Suppressor macrophage treated with lipopolysaccharide for 4 hours (primary cell): ENCODE data around the gene RPAIN.
"Not testable (repeated sequence)": the region's sequence is repeated elsewhere in the genome, so short reads cannot be mapped to it uniquely, and the experiment has no call there.

ENCODE experiments used
- DNase-seq: peaks from one replicate; pipeline ENCODE4 v3.0.0-alpha.2; 2020

RPAIN gene

GRCh38 chr17:5430413-5430999 lies 10.5 kb downstream of the RPAIN start:
- no peak for DNase-seq

GRCh38 chr17:5431234-5431633 lies 11.3 kb downstream of the RPAIN start:
- not testable (repeated sequence) for DNase-seq

- DNase-seq = no peak
Measured at GRCh38 chr17:5431949-5432556, 12.1 kb downstream of the RPAIN start.

- no peak for DNase-seq
Measured at GRCh38 chr17:5434984-5435383, 15.0 kb downstream of the RPAIN start.

- not testable (repeated sequence) for DNase-seq
Measured at GRCh38 chr17:5435781-5436315, 15.9 kb downstream of the RPAIN start.

GRCh38 chr17:5437721-5438317 lies 17.8 kb downstream of the RPAIN start:
- no peak for DNase-seq

GRCh38 chr17:5438716-5439445 lies 18.9 kb downstream of the RPAIN start, which contains the start of gene C1QBP:
C1QBP (minus strand) TSS chr17:5439155; CDS start chr17:5439073, 82 bp downstream.
- DNase-seq = peak; percentile 98

- DNase-seq = no peak
Measured at GRCh38 chr17:5439446-5439764, 19.4 kb downstream of the RPAIN start.

GRCh38 chr17:5443728-5444127 lies 23.7 kb downstream of the RPAIN start:
- no peak for DNase-seq

- no peak for DNase-seq
Measured at GRCh38 chr17:5444209-5444608, 24.2 kb downstream of the RPAIN start.

- DNase-seq = no peak
Measured at GRCh38 chr17:5446786-5447185, 26.8 kb downstream of the RPAIN start.

GRCh38 chr17:5464717-5465507 lies 44.9 kb downstream of the RPAIN start:
- no peak for DNase-seq

- DNase-seq = no peak
Measured at GRCh38 chr17:5466295-5466694, 46.3 kb downstream of the RPAIN start.

GRCh38 chr17:5467416-5467815 lies 47.4 kb downstream of the RPAIN start:
- no peak for DNase-seq

GRCh38 chr17:5468075-5468473 lies 48.1 kb downstream of the RPAIN start:
- no peak for DNase-seq

GRCh38 chr17:5472511-5472910 lies 52.5 kb downstream of the RPAIN start:
- DNase-seq = no peak

GRCh38 chr17:5473906-5474305 lies 53.9 kb downstream of the RPAIN start:
- DNase-seq = no peak

GRCh38 chr17:5478992-5479391 lies 59.0 kb downstream of the RPAIN start:
- no peak for DNase-seq

- DNase-seq = no peak
Measured at GRCh38 chr17:5480962-5481361, 61.0 kb downstream of the RPAIN start.

GRCh38 chr17:5481451-5481850 lies 61.5 kb downstream of the RPAIN start:
- DNase-seq = no peak
